Mesendoderm (in vitro differentiated cells): Measurements from ENCODE around the gene SOX5.
"Not testable (repeated sequence)": the region's sequence is repeated elsewhere in the genome, so short reads cannot be mapped to it uniquely, and the experiment has no call there.

Experiments
- DNase-seq: peaks from one replicate; pipeline ENCODE4 v3.0.0; 2013
- H2AK5ac ChIP-seq: 2 replicates; pipeline ENCODE4 v1.6.1; 2013; ENCODE audit warnings: low read length, inconsistent platforms
- H2BK120ac ChIP-seq: 2 replicates; pipeline ENCODE4 v1.6.1; 2013; ENCODE audit warnings: low read depth, mild to moderate bottlenecking, low read length, moderate library complexity, mixed read lengths
- H2BK15ac ChIP-seq: replicated peaks from 2 replicates; pipeline ENCODE4 v1.6.1; 2013; ENCODE audit warnings: low read depth, mild to moderate bottlenecking, moderate library complexity
- H2BK5ac ChIP-seq: 2 replicates; pipeline ENCODE4 v1.6.1; 2013; ENCODE audit warnings: low read length, inconsistent platforms
- H3K18ac ChIP-seq: 2 replicates; pipeline ENCODE4 v1.6.1; 2013; ENCODE audit warnings: mild to moderate bottlenecking, low read length, mixed read lengths
- H3K23ac ChIP-seq: one replicate; pipeline ENCODE4 v1.6.1; 2013; ENCODE audit warnings: low read length
- H3K27ac ChIP-seq: 2 replicates; pipeline ENCODE4 v1.5.1; 2013; ENCODE audit warnings: low read depth, mild to moderate bottlenecking, inconsistent platforms, low read length, moderate library complexity
- H3K27me3 ChIP-seq: 2 replicates; pipeline ENCODE4 v1.6.1; 2013; ENCODE audit warnings: low read length, control low read depth, mild to moderate bottlenecking, inconsistent platforms; ENCODE audit not compliant: insufficient read depth, poor library complexity
- H3K36me3 ChIP-seq: 2 replicates; pipeline ENCODE4 v1.6.1; 2013; ENCODE audit warnings: low read length, inconsistent platforms; ENCODE audit not compliant: control insufficient read depth, insufficient read depth
- H3K4ac ChIP-seq: one replicate; pipeline ENCODE4 v1.6.1; 2013; ENCODE audit warnings: low read depth, mild to moderate bottlenecking, low read length, moderate library complexity
- H3K4me1 ChIP-seq: 2 replicates; pipeline ENCODE4 v1.6.1; 2013; ENCODE audit warnings: low read depth, low read length, inconsistent platforms; ENCODE audit not compliant: control insufficient read depth
- H3K4me2 ChIP-seq: 2 replicates; pipeline ENCODE4 v1.6.1; 2013; ENCODE audit warnings: low read length
- H3K4me3 ChIP-seq: 2 replicates; pipeline ENCODE4 v1.5.1; 2013; ENCODE audit warnings: mild to moderate bottlenecking, low read length
- H3K56ac ChIP-seq: one replicate; pipeline ENCODE4 v1.6.1; 2013; ENCODE audit warnings: low read length
- H3K79me1 ChIP-seq: 2 replicates; pipeline ENCODE4 v1.6.1; 2013; ENCODE audit warnings: low read length, inconsistent platforms
- H3K79me2 ChIP-seq: 2 replicates; pipeline ENCODE4 v1.6.1; 2013; ENCODE audit warnings: mild to moderate bottlenecking, low read length; ENCODE audit not compliant: control insufficient read depth, insufficient read depth
- H3K9ac ChIP-seq: 2 replicates; pipeline ENCODE4 v1.6.1; 2013; ENCODE audit warnings: low read length, inconsistent platforms
- H4K5ac ChIP-seq: one replicate; pipeline ENCODE4 v1.6.1; 2013; ENCODE audit warnings: low read length
- H4K8ac ChIP-seq: one replicate; pipeline ENCODE4 v1.6.1; 2013; ENCODE audit warnings: low read depth, mild to moderate bottlenecking, control low read depth, low read length, moderate library complexity
- WGBS: extraction: QIAGEN DNeasy Blood & Tissue Kit; methylation state at CpG from one replicate; pipeline ENCODE4 v1.1.7; 2013; ENCODE audit warnings: low lambda C conversion rate, missing lambda C conversion rate; ENCODE audit not compliant: insufficient coverage; ENCODE audit errors: extremely low coverage; 5-methylcytosine and 5-hydroxymethylcytosine counted together

Gene SOX5

DNA sequence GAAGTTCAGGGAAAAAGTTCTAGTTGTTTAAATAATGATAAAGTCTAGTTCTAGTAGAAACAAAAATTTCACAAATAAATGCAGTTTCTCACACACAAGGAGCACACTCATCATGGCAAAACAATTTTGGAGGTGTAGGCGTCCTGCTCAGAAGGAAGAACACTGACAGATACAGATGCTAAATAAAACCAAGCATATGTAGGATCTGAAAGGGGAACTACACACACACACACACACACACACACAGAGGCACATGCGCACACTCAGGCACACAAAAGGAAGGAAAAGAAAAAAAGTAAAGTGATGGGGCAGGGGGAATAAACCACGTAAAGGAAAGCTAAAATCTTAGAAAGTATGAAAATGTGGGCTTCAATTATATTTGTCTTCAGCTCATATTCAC, 117.7 kb downstream of the SOX5 start:
- Histone ChIP-seq H3K18ac (no peak overlapping the region), H3K79me2 (no peaks in the 10 kb centered on the region), H2BK5ac (no peak overlapping the region), H3K56ac (no peak overlapping the region), H3K27me3 (no peaks in the 10 kb centered on the region), H2AK5ac (no peak overlapping the region), H3K4me1 (no peaks in the 10 kb centered on the region), H3K9ac (no peak overlapping the region), H3K79me1 (no peaks in the 10 kb centered on the region), H3K23ac (no peak overlapping the region), H4K5ac (no peak overlapping the region), H3K4me2 (no peak overlapping the region), H2BK15ac (no peak overlapping the region), H4K8ac (no peak overlapping the region), H2BK120ac (no peak overlapping the region), H3K4me3 (no peak overlapping the region), H3K4ac (no peak overlapping the region), H3K36me3 (no peaks in the 10 kb centered on the region), H3K27ac (no peak overlapping the region)
- no CpG with 5 or more reads among the region's 3 CpGs for WGBS
- no peak for DNase-seq

DNA sequence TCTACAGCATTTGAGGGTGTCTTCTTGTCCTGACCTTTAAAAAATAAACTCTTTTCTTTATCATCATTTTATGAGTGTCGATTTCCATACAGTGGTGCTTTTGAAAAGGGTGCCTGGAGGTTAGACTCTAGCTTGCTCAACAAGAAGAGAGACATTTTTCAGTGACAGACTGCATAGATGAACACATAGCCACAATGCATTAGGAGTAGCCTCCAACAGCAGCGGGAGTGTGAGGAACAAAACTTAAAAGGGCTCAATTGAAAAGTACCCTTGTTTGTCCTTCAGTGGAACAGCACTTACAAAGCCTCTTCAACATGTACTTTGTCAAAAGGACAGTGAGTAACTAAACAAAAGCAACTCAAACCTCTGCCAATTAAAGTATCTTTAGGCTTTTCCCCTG, 119.3 kb downstream of the SOX5 start:
- Histone ChIP-seq H3K18ac (no peak overlapping the region), H2BK15ac (no peak overlapping the region), H3K9ac (no peak overlapping the region), H3K79me2 (no peaks in the 10 kb centered on the region), H3K4ac (no peak overlapping the region), H2AK5ac (no peak overlapping the region), H2BK5ac (no peak overlapping the region), H3K79me1 (no peaks in the 10 kb centered on the region), H3K4me1 (no peaks in the 10 kb centered on the region), H3K23ac (no peak overlapping the region), H3K4me3 (no peak overlapping the region), H3K27me3 (no peaks in the 10 kb centered on the region), H3K56ac (no peak overlapping the region), H3K36me3 (no peaks in the 10 kb centered on the region), H3K4me2 (no peak overlapping the region), H2BK120ac (no peak overlapping the region), H4K8ac (no peak overlapping the region), H4K5ac (no peak overlapping the region), H3K27ac (no peak overlapping the region)
- WGBS, result no CpG with 5 or more reads among the region's 2 CpGs
- DNase-seq, result no peak

DNA sequence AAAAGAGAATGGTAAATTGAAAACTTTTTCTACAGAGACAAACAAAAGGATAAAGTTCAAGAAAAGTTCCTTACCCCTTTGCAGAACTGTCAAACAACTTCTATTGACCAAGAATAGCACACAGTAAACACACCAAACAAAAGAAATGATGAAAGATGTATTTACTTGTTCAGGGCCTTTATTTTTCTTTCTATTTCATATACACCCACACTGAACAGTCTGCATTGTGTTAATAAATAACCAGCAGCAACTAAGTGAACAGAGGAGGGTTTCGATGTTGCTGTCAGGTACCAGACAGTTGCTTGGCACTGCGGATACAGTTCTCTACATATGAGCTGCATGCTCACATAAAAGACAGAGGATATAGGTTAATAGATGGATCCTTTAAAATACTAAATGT, 122.1 kb downstream of the SOX5 start:
- no CpG with 5 or more reads among the region's 2 CpGs for WGBS
- no peak overlapping the region for H4K8ac ChIP-seq
- no peak overlapping the region for H3K9ac ChIP-seq
- no peaks in the 10 kb centered on the region for H3K27me3 ChIP-seq
- no peak overlapping the region for H3K56ac ChIP-seq
- no peak overlapping the region for H3K4ac ChIP-seq
- no peak overlapping the region for H3K4me3 ChIP-seq
- no peak overlapping the region for H3K18ac ChIP-seq
- no peak overlapping the region for H2BK120ac ChIP-seq
- H3K36me3 ChIP-seq, result no peaks in the 10 kb centered on the region
- H3K4me2 ChIP-seq, result no peak overlapping the region
- H2BK15ac ChIP-seq, result no peak overlapping the region
- no peak overlapping the region for H2BK5ac ChIP-seq
- H3K79me1 ChIP-seq, result no peaks in the 10 kb centered on the region
- no peaks in the 10 kb centered on the region for H3K79me2 ChIP-seq
- H3K4me1 ChIP-seq, result no peaks in the 10 kb centered on the region
- no peak overlapping the region for H2AK5ac ChIP-seq
- H4K5ac ChIP-seq, result no peak overlapping the region
- no peak overlapping the region for H3K27ac ChIP-seq
- H3K23ac ChIP-seq, result no peak overlapping the region
- DNase-seq, result no peak

DNA sequence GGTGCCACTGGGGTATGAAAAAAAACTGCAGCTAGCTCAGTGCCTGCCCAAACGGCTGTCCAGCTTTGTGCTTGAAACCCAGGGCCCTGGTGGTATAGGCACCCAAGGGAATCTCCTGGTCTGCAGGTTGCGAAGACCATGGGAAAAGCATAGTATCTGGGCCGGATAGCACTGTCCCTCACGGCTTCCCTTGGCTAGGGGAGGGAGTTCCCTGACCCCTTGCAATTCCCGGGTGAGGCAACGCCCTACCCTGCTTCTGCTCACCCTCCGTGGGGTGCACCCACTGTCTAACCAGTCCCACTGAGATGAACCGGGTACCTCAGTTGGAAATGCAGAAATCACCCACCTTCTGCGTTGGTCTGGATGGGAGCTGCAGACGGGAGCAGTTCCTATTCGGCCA, 124.3 kb downstream of the SOX5 start:
- H2BK15ac ChIP-seq, H3K56ac ChIP-seq, H2BK120ac ChIP-seq, H3K36me3 ChIP-seq, H4K5ac ChIP-seq, H2AK5ac ChIP-seq, H3K79me2 ChIP-seq, H3K9ac ChIP-seq, H3K18ac ChIP-seq, H3K23ac ChIP-seq, DNase-seq, H2BK5ac ChIP-seq, H3K4me1 ChIP-seq, H3K4ac ChIP-seq, H3K27me3 ChIP-seq, H3K4me2 ChIP-seq, H3K4me3 ChIP-seq, H3K27ac ChIP-seq, H4K8ac ChIP-seq, H3K79me1 ChIP-seq: not testable (repeated sequence)
- WGBS, result no CpG with 5 or more reads among the region's 11 CpGs

DNA sequence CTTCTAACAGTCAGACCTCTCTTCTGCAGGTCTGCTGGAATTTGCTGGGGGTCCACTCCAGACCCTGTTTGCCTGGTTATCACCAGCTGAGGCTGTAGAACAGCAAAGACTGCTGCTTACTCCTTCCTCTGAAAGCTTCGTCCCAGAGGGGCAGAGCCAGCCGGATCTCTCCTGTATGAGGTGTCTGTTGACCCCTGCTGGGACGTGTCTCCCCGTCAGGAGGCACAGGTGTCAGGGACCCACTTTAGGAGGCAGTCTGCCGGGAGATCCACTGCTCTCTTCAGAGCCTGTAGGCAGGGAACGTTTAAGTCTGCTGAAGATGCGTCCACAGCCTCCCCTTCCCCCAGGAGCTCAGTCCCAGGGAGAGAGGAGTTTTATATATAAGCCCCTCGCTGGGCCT, 125.1 kb downstream of the SOX5 start:
- DNase-seq, result no peak
- H4K8ac ChIP-seq, result no peak overlapping the region
- no peak overlapping the region for H3K18ac ChIP-seq
- H2AK5ac ChIP-seq, result no peak overlapping the region
- no peak overlapping the region for H3K4me3 ChIP-seq
- no peak overlapping the region for H2BK5ac ChIP-seq
- no peak overlapping the region for H3K9ac ChIP-seq
- H3K56ac ChIP-seq, result no peak overlapping the region
- no peak overlapping the region for H2BK120ac ChIP-seq
- no peaks in the 10 kb centered on the region for H3K79me1 ChIP-seq
- no peak overlapping the region for H3K23ac ChIP-seq
- no peaks in the 10 kb centered on the region for H3K27me3 ChIP-seq
- no peak overlapping the region for H2BK15ac ChIP-seq
- H3K27ac ChIP-seq, result no peak overlapping the region
- H3K4me2 ChIP-seq, result no peak overlapping the region
- H4K5ac ChIP-seq, result no peak overlapping the region
- H3K4me1 ChIP-seq, result no peaks in the 10 kb centered on the region
- no peaks in the 10 kb centered on the region for H3K36me3 ChIP-seq
- WGBS, result no CpG with 5 or more reads among the region's 8 CpGs
- no peak overlapping the region for H3K4ac ChIP-seq
- no peaks in the 10 kb centered on the region for H3K79me2 ChIP-seq

DNA sequence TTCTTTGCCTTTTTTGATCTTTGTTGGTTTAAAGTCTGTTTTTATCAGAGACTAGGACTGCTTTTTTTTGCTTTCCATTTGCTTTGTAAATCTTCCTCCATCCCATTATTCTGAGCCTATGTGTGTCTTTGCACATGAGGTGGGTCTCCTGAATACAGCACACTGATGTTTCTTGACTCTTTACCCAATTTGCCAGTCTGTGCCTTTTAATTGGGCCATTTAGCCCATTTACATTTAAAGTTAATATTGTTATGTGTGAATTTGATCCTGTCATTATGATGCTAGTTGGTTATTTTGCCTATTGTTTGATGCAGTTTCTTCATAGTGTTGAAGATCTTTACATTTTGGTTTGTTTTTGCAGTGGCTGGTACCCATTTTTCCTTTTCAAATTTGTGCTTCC, 126.6 kb downstream of the SOX5 start:
- not testable (repeated sequence) for H3K4ac ChIP-seq, H3K79me1 ChIP-seq, H3K18ac ChIP-seq, H3K4me2 ChIP-seq, H3K9ac ChIP-seq, H3K23ac ChIP-seq, H3K4me3 ChIP-seq, H4K8ac ChIP-seq, H3K4me1 ChIP-seq, H2BK5ac ChIP-seq, H3K79me2 ChIP-seq, H3K56ac ChIP-seq, H3K27ac ChIP-seq, DNase-seq, H4K5ac ChIP-seq, H2BK120ac ChIP-seq, H2BK15ac ChIP-seq, H3K27me3 ChIP-seq, H2AK5ac ChIP-seq, H3K36me3 ChIP-seq
